HepG2 (cell line): Measurements from ENCODE around the gene SRRM3. TPM values are rescaled to one million over a fixed set of nuclear protein-coding genes. Genes with fewer than 3 reads are reported as not detected.

Experiments used
- FOSL1 ChIP-seq: sonication (generic); formaldehyde crosslinking; IDR thresholded peaks from 2 replicates; pipeline ENCODE4 v1.9.0; 2021; ENCODE audit warnings: missing genetic modification reagents, borderline replicate concordance
- HHEX ChIP-seq: IDR thresholded peaks from 2 replicates; pipeline ENCODE4 v1.6.1; 2016; ENCODE audit warnings: control low read depth
- HOXA5 ChIP-seq: sonication (generic); formaldehyde crosslinking; IDR thresholded peaks from 2 replicates; pipeline ENCODE4 v1.4.0; 2020; ENCODE audit warnings: missing genetic modification reagents
- MAFG ChIP-seq: sonication (generic); formaldehyde crosslinking; IDR thresholded peaks from 2 replicates; pipeline ENCODE4 v1.5.1; 2020; ENCODE audit warnings: mild to moderate bottlenecking, missing genetic modification reagents
- NR2C2 ChIP-seq: sonication (generic); formaldehyde crosslinking; IDR thresholded peaks from 2 replicates; pipeline ENCODE4 v1.4.0; 2020; ENCODE audit warnings: missing genetic modification reagents, mild to moderate bottlenecking, moderate library complexity, borderline replicate concordance
- RXRA ChIP-seq: sonication (generic); formaldehyde crosslinking; IDR thresholded peaks from 2 replicates; pipeline ENCODE4 v1.5.1; 2020; ENCODE audit warnings: missing genetic modification reagents
- RXRB ChIP-seq: IDR thresholded peaks from 2 replicates; pipeline ENCODE4 v1.6.1; 2016; ENCODE audit warnings: borderline replicate concordance, missing genetic modification reagents, missing compliant biosample characterization
- SNRNP70 ChIP-seq: fragments of 200-400 bp; formaldehyde crosslinking; IDR thresholded peaks from 2 replicates; pipeline ENCODE4 v1.6.1; 2017; ENCODE audit warnings: mild to moderate bottlenecking, low read depth, low read length, moderate library complexity
- TGIF2 ChIP-seq: IDR thresholded peaks from 2 replicates; pipeline ENCODE4 v1.6.1; 2016; ENCODE audit warnings: control low read depth, missing compliant biosample characterization
- TSC22D2 ChIP-seq: sonication (generic); formaldehyde crosslinking; IDR thresholded peaks from 2 replicates; pipeline ENCODE4 v1.5.1; 2020; ENCODE audit warnings: missing genetic modification reagents, mild to moderate bottlenecking, borderline replicate concordance
- U2AF2 ChIP-seq: fragments of 200-400 bp; formaldehyde crosslinking; IDR thresholded peaks from 2 replicates; pipeline ENCODE4 v1.6.1; 2017; ENCODE audit warnings: low read depth, mild to moderate bottlenecking, low read length
- ZFP37 ChIP-seq: sonication (generic); formaldehyde crosslinking; IDR thresholded peaks from 2 replicates; pipeline ENCODE4 v1.4.0; 2020; ENCODE audit warnings: missing genetic modification reagents, borderline replicate concordance
- ZNF737 ChIP-seq: sonication (generic); formaldehyde crosslinking; IDR thresholded peaks from 2 replicates; pipeline ENCODE4 v1.5.0; 2020; ENCODE audit warnings: missing genetic modification reagents, mild to moderate bottlenecking, borderline replicate concordance
- ZSCAN22 ChIP-seq: sonication (generic); formaldehyde crosslinking; IDR thresholded peaks from 2 replicates; pipeline ENCODE4 v1.4.0; 2020; ENCODE audit warnings: mild to moderate bottlenecking, missing genetic modification reagents
- polyA plus RNA-seq, 8 experiments: library from polyadenylated mRNA; depleted of rRNA in 3 of 8; stranded (reverse) in 7 of 8; unstranded in 1 of 8; fragments of >200 nt; fragmentation: Illumina TruSeq in 4 of 8; extraction: Trizol in 4 of 8; gene quantifications; 2 replicates each; pipeline versions ENCODE4 v1.2.1 to v1.2.3, GENCODE V29; 2011 to 2016; ENCODE audit warnings: low read depth in 4 of 8, missing spikeins in 1 of 8, mixed read lengths in 1 of 8; ENCODE audit not compliant: insufficient read depth in 1 of 8
- total RNA-seq, 5 experiments: library from RNA; depleted of rRNA; stranded (reverse); fragments of >200 nt; fragmentation: Illumina TruSeq; extraction: Trizol; gene quantifications; 2 replicates each; pipeline ENCODE4 v1.2.3, GENCODE V29; 2016; ENCODE audit warnings: low read depth in 1 of 5
- TF ChIP-seq, protein P1 (sequence below): sonication (generic); formaldehyde crosslinking; IDR thresholded peaks from 2 replicates; pipeline ENCODE4 v1.5.1; 2020; ENCODE audit warnings: mild to moderate bottlenecking, moderate library complexity, missing genetic modification reagents
- TF ChIP-seq, protein P2 (sequence below): sonication (generic); formaldehyde crosslinking; IDR thresholded peaks from 2 replicates; pipeline ENCODE4 v1.4.0; 2020; ENCODE audit warnings: low read depth, missing genetic modification reagents
- TF ChIP-seq, protein P3 (sequence below): IDR thresholded peaks from 2 replicates; pipeline ENCODE4 v1.6.1; 2016; ENCODE audit warnings: low read depth
- TF ChIP-seq, protein P4 (sequence below): sonication (generic); formaldehyde crosslinking; IDR thresholded peaks from 2 replicates; pipeline ENCODE4 v1.4.0; 2020; ENCODE audit warnings: missing genetic modification reagents
- TF ChIP-seq, protein P5 (sequence below): sonication (generic); formaldehyde crosslinking; IDR thresholded peaks from 2 replicates; pipeline ENCODE4 v1.5.1; 2020; ENCODE audit warnings: mild to moderate bottlenecking, missing genetic modification reagents

Gene SRRM3
- total and polyA plus RNA-seq, 2 of the 13 experiments (the other 11 are each of a cell fraction or from before 2014, with no cell fraction given): 0.13 to 0.54 TPM

DNA sequence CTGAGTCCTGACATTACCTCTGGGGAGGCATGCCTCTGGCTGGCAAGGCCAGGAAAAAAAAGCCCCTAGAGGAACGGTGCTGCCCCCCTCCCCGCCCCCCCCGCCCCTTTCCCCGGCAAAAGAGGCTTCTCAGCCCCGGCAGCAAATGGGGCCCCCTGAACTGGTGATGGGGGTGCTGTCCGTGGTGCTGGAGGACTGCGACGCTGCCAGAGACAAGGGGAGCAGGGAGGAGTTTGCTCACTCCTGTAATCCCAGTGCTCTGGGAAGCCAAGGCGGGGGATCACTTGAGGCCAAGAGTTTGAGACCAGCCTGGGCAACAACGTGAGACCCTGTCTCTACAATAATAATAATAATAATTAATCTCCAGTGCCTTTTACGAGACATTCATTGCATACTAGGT lies 23.7 kb downstream of the SRRM3 start (continued):
- no peak for TF ChIP-seq ZSCAN22 (CRISPR knock-in tag)
- TF ChIP-seq MAFG (CRISPR knock-in tag): no peak
- TF ChIP-seq, protein P1, sequence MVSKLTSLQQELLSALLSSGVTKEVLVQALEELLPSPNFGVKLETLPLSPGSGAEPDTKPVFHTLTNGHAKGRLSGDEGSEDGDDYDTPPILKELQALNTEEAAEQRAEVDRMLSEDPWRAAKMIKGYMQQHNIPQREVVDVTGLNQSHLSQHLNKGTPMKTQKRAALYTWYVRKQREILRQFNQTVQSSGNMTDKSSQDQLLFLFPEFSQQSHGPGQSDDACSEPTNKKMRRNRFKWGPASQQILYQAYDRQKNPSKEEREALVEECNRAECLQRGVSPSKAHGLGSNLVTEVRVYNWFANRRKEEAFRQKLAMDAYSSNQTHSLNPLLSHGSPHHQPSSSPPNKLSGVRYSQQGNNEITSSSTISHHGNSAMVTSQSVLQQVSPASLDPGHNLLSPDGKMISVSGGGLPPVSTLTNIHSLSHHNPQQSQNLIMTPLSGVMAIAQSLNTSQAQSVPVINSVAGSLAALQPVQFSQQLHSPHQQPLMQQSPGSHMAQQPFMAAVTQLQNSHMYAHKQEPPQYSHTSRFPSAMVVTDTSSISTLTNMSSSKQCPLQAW (CRISPR knock-in tag): no peak
- peak; percentile 87 for TF ChIP-seq TGIF2 (CRISPR knock-in tag)
- TF ChIP-seq ZFP37 (CRISPR knock-in tag): peak; percentile 56; the same call in 1 of the 2 replicates
- TF ChIP-seq HOXA5 (CRISPR knock-in tag): peak; percentile 77; the same call in 1 of the 2 replicates
- no peak for TF ChIP-seq U2AF2
- TF ChIP-seq NR2C2 (CRISPR knock-in tag): no peak
- peak; percentile 92 for TF ChIP-seq TSC22D2 (CRISPR knock-in tag)
- no peak for TF ChIP-seq FOSL1 (CRISPR knock-in tag)
- 0 out of 2 replicates have a peak, but pooled peaks have one; percentile 51 for TF ChIP-seq RXRB (CRISPR knock-in tag)
- TF ChIP-seq, protein P2, sequence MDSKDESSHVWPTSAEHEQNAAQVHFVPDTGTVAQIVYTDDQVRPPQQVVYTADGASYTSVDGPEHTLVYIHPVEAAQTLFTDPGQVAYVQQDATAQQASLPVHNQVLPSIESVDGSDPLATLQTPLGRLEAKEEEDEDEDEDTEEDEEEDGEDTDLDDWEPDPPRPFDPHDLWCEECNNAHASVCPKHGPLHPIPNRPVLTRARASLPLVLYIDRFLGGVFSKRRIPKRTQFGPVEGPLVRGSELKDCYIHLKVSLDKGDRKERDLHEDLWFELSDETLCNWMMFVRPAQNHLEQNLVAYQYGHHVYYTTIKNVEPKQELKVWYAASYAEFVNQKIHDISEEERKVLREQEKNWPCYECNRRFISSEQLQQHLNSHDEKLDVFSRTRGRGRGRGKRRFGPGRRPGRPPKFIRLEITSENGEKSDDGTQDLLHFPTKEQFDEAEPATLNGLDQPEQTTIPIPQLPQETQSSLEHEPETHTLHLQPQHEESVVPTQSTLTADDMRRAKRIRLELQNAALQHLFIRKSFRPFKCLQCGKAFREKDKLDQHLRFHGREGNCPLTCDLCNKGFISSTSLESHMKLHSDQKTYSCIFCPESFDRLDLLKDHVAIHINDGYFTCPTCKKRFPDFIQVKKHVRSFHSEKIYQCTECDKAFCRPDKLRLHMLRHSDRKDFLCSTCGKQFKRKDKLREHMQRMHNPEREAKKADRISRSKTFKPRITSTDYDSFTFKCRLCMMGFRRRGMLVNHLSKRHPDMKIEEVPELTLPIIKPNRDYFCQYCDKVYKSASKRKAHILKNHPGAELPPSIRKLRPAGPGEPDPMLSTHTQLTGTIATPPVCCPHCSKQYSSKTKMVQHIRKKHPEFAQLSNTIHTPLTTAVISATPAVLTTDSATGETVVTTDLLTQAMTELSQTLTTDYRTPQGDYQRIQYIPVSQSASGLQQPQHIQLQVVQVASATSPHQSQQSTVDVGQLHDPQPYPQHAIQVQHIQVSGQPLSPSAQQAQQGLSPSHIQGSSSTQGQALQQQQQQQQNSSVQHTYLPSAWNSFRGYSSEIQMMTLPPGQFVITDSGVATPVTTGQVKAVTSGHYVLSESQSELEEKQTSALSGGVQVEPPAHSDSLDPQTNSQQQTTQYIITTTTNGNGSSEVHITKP (CRISPR knock-in tag): no peak
- TF ChIP-seq SNRNP70: no peak
- no peak for TF ChIP-seq ZNF737 (CRISPR knock-in tag)
- TF ChIP-seq HHEX: no peak
- TF ChIP-seq, protein P3, sequence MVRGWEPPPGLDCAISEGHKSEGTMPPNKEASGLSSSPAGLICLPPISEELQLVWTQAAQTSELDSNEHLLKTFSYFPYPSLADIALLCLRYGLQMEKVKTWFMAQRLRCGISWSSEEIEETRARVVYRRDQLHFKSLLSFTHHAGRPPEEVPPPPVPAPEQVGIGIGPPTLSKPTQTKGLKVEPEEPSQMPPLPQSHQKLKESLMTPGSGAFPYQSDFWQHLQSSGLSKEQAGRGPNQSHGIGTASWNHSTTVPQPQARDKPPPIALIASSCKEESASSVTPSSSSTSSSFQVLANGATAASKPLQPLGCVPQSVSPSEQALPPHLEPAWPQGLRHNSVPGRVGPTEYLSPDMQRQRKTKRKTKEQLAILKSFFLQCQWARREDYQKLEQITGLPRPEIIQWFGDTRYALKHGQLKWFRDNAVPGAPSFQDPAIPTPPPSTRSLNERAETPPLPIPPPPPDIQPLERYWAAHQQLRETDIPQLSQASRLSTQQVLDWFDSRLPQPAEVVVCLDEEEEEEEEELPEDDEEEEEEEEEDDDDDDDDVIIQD: no peak
- TF ChIP-seq RXRA (CRISPR knock-in tag): no peak
- TF ChIP-seq, protein P4, sequence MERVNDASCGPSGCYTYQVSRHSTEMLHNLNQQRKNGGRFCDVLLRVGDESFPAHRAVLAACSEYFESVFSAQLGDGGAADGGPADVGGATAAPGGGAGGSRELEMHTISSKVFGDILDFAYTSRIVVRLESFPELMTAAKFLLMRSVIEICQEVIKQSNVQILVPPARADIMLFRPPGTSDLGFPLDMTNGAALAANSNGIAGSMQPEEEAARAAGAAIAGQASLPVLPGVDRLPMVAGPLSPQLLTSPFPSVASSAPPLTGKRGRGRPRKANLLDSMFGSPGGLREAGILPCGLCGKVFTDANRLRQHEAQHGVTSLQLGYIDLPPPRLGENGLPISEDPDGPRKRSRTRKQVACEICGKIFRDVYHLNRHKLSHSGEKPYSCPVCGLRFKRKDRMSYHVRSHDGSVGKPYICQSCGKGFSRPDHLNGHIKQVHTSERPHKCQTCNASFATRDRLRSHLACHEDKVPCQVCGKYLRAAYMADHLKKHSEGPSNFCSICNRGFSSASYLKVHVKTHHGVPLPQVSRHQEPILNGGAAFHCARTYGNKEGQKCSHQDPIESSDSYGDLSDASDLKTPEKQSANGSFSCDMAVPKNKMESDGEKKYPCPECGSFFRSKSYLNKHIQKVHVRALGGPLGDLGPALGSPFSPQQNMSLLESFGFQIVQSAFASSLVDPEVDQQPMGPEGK (CRISPR knock-in tag): peak; percentile 68
- TF ChIP-seq, protein P5, sequence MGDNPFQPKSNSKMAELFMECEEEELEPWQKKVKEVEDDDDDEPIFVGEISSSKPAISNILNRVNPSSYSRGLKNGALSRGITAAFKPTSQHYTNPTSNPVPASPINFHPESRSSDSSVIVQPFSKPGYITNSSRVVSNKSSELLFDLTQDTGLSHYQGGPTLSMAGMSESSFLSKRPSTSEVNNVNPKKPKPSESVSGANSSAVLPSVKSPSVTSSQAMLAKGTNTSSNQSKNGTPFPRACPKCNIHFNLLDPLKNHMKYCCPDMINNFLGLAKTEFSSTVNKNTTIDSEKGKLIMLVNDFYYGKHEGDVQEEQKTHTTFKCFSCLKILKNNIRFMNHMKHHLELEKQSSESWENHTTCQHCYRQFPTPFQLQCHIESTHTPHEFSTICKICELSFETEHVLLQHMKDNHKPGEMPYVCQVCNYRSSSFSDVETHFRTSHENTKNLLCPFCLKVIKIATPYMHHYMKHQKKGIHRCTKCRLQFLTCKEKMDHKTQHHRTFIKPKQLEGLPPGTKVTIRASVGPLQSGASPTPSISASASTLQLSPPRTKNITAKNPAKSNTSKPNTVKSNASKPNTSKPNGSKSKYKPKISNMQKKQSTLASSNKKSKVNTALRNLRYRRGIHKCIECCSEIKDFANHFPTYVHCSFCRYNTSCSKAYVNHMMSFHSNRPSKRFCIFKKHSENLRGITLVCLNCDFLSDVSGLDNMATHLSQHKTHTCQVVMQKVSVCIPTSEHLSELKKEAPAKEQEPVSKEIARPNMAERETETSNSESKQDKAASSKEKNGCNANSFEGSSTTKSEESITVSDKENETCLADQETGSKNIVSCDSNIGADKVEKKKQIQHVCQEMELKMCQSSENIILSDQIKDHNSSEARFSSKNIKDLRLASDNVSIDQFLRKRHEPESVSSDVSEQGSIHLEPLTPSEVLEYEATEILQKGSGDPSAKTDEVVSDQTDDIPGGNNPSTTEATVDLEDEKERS (CRISPR knock-in tag): no peak
